GM12892 (cell line): ENCODE measurements around the gene SVOPL.

Source experiments
- POLR2A ChIP-seq: IDR thresholded peaks from 2 replicates; pipeline ENCODE4 v1.6.1; 2011; ENCODE audit warnings: low read depth, low read length, control low read depth
- POLR2AphosphoS5 ChIP-seq: IDR thresholded peaks from 2 replicates; pipeline ENCODE4 v1.6.1; 2011; ENCODE audit warnings: low read depth, low read length, control low read depth

GRCh38 chr7:138579671-138580070, 121.5 kb downstream of the SVOPL start:
- TF ChIP-seq POLR2A (no peak), POLR2AphosphoS5 (no peak)
